B cell (primary cell): ENCODE results near the gene RANBP10. TPM values are rescaled to one million over a fixed set of nuclear protein-coding genes. Genes with fewer than 3 reads are reported as not detected.

Experiments
- ATAC-seq: fragments of 200-7000 bp; cut with Tn5 transposase; one replicate; pipeline ENCODE4 v1.10.0; 2021; ENCODE audit warnings: low read depth, mild to moderate bottlenecking, moderate number of reproducible peaks, moderate library complexity
- CTCF ChIA-PET: fragments of 350-600 bp; sonication (Branson Sonifier 250); formaldehyde crosslinking; loops from one replicate; lab custom pipeline; 2021; ENCODE audit warnings: antibody characterized with exemption, inconsistent platforms; lab: Charles Lee
- POLR2A ChIA-PET: fragments of 350-600 bp; sonication (Branson Sonifier 250); formaldehyde crosslinking; loops from one replicate; lab custom pipeline; 2021; ENCODE audit warnings: antibody characterized with exemption; lab: Charles Lee
- DNase-seq: peaks from one replicate; pipeline ENCODE4 v3.0.0; 2013
- H2AFZ ChIP-seq: 2 replicates; pipeline ENCODE4 v1.6.1; 2012; ENCODE audit warnings: mild to moderate bottlenecking, low read depth, low read length; ENCODE audit not compliant: insufficient read depth, poor library complexity, severe bottlenecking
- H3K27ac ChIP-seq, 2 donors: 1 replicate in 1 of 2; 2 replicates in 1 of 2; pipeline ENCODE4 v1.5.1; 2012 to 2013; ENCODE audit warnings: low read length in 2 of 2, mild to moderate bottlenecking in 2 of 2, moderate library complexity in 1 of 2
- H3K27me3 ChIP-seq, 4 experiments: fragments of 200-600 bp in 1 of 4; sonication (generic) in 1 of 4; replicated peaks in 1 of 4; 1 replicate in 2 of 4; 2 replicates in 2 of 4; pipeline versions ENCODE4 v1.6.1 to v1.7.0; 2013 to 2016; ENCODE audit warnings: low read length in 3 of 4, mild to moderate bottlenecking in 2 of 4, mixed read lengths in 1 of 4, moderate library complexity in 1 of 4; ENCODE audit not compliant: insufficient read depth in 4 of 4, control insufficient read depth in 3 of 4; ENCODE audit errors: control extremely low read depth in 1 of 4
- H3K36me3 ChIP-seq, 2 experiments: replicated peaks in 1 of 2; 1 replicate in 1 of 2; 2 replicates in 1 of 2; pipeline versions ENCODE4 v1.6.1 to v1.7.1; 2013; ENCODE audit warnings: low read length in 1 of 2; ENCODE audit not compliant: insufficient read depth in 2 of 2, control insufficient read depth in 1 of 2; ENCODE audit errors: control extremely low read depth in 1 of 2, extremely low read depth in 1 of 2
- H3K4me1 ChIP-seq, 2 donors: fragments of 200-600 bp in 1 of 2; sonication (generic) in 1 of 2; 1 replicate in 1 of 2; 2 replicates in 1 of 2; pipeline versions ENCODE4 v1.5.1 to v1.6.1; 2013 to 2017; ENCODE audit warnings: low read length in 2 of 2; ENCODE audit not compliant: control insufficient read depth in 2 of 2, insufficient read depth in 2 of 2
- H3K4me2 ChIP-seq: replicated peaks from 2 replicates; pipeline ENCODE3; 2012; ENCODE audit warnings: mild to moderate bottlenecking, low read depth, low read length; ENCODE audit not compliant: poor library complexity, severe bottlenecking
- H3K4me3 ChIP-seq, 5 experiments: fragments of 200-600 bp in 1 of 5; sonication (generic) in 1 of 5; 1 replicate in 3 of 5; 2 replicates in 2 of 5; pipeline versions ENCODE4 v1.5.1 to v1.7.0; 2011 to 2016; ENCODE audit warnings: low read length in 4 of 5, mild to moderate bottlenecking in 4 of 5, low read depth in 2 of 5, control low read depth in 1 of 5, moderate library complexity in 1 of 5; ENCODE audit not compliant: insufficient read depth in 1 of 5; ENCODE audit errors: control extremely low read depth in 1 of 5, extremely low read depth in 1 of 5
- H3K79me2 ChIP-seq: fragments of 200-600 bp; sonication (generic); one replicate; pipeline ENCODE4 v1.6.0; 2016; ENCODE audit warnings: low read length; ENCODE audit not compliant: control insufficient read depth, insufficient read depth
- H3K9ac ChIP-seq: fragments of 200-600 bp; sonication (generic); 2 replicates; pipeline ENCODE4 v1.6.1; 2017; ENCODE audit warnings: mild to moderate bottlenecking, low read length, moderate library complexity
- H3K9me3 ChIP-seq, 3 donors: one replicate each; pipeline versions ENCODE4 v1.6.1 to v1.7.1; 2013; ENCODE audit warnings: low read length in 2 of 3; ENCODE audit not compliant: control insufficient read depth in 2 of 3, insufficient read depth in 1 of 3; ENCODE audit errors: control extremely low read depth in 1 of 3
- H4K20me1 ChIP-seq: 2 replicates; pipeline ENCODE4 v1.6.0; 2012; ENCODE audit warnings: mild to moderate bottlenecking, low read length; ENCODE audit not compliant: insufficient read depth, control insufficient read depth, poor library complexity, severe bottlenecking
- H3K27ac Mint-ChIP-seq: one replicate; pipeline ENCODE4 v1.8.0; 2021; ENCODE audit warnings: mixed read lengths
- H3K27me3 Mint-ChIP-seq: one replicate; pipeline ENCODE4 v1.8.0; 2021; ENCODE audit warnings: mixed read lengths
- H3K4me1 Mint-ChIP-seq: one replicate; pipeline ENCODE4 v1.8.0; 2021; ENCODE audit warnings: mixed read lengths
- H3K4me3 Mint-ChIP-seq: one replicate; pipeline ENCODE4 v1.8.0; 2021; ENCODE audit warnings: mixed read lengths
- H3K9me3 Mint-ChIP-seq: one replicate; pipeline ENCODE4 v1.8.0; 2022; ENCODE audit warnings: mixed read lengths; ENCODE audit not compliant: insufficient read depth
- CTCF ChIP-seq: fragments of 200-600 bp; IDR thresholded peaks from one replicate; pipeline ENCODE4 v1.8.0; 2022; ENCODE audit warnings: antibody characterized with exemption, mild to moderate bottlenecking
- EZH2 ChIP-seq: IDR thresholded peaks from 2 replicates; pipeline ENCODE4 v1.6.1; 2012; ENCODE audit warnings: borderline replicate concordance, low read depth, mild to moderate bottlenecking, moderate library complexity, low read length; ENCODE audit not compliant: insufficient read depth, poor library complexity, severe bottlenecking
- WGBS: methylation state at CpG from one replicate; pipeline ENCODE4 v1.1.5; 2013; ENCODE audit warnings: missing lambda C conversion rate; ENCODE audit not compliant: insufficient coverage; 5-methylcytosine and 5-hydroxymethylcytosine counted together
- intact Hi-C: fragments of 100-400 bp; cut with micrococcal nuclease; formaldehyde crosslinking; loops from one replicate; pipeline ENCODE4 v1.10.0; 2022
- polyA plus RNA-seq: library from polyadenylated mRNA; depleted of rRNA; stranded (reverse); fragments of >200 nt; gene quantifications from 2 replicates; pipeline ENCODE4 v1.2.3, GENCODE V29; 2012
- total RNA-seq, 2 donors: library from RNA; stranded (reverse); fragments of 120-200 nt in 1 of 2; gene quantifications; 1 replicate in 1 of 2; 2 replicates in 1 of 2; pipeline versions ENCODE4 v1.2.3 to v1.2.4, GENCODE V29; 2013 to 2022

Gene RANBP10
- total and polyA plus RNA-seq, 2 donors (not counting 1 experiment from before 2014, with no cell fraction given): 29.0 to 32.2 TPM

- intact Hi-C loops: loop anchor here (1.0 to 10.0 kb wide), 13 partner anchors 10 to 431 kb away; partner anchors contain the start of genes AGRP, ATP6V0D1, C16orf86 and CTCF
- Histone ChIP-seq H3K4me2 (peak overlapping the region; percentile 92), H3K36me3 (peaks cover 4 to 8% of the 10 kb centered on the region in 2 experiments), H3K9ac (peak overlapping the region; percentile 86), H3K4me1 (peaks cover 47 to 58% of the 10 kb centered on the region in 2 donors), H3K27me3 (no peaks in the 10 kb centered on the region), H2AFZ (peak overlapping the region; percentile 90), H3K9me3 (peaks cover 0 to 2% (median 0%) of the 10 kb centered on the region in 3 donors), H4K20me1 (peaks cover 15% of the 10 kb centered on the region), H3K27ac (peak overlapping the region; percentile 78 to 80), H3K4me3 (peak overlapping the region; percentile 56 to 99 (median 92)), H3K79me2 (peaks cover 59% of the 10 kb centered on the region)
- TF ChIP-seq EZH2 (no peak), CTCF (no peak)
- H3K4me1 Mint-ChIP-seq: peaks cover 52% of the 10 kb centered on the region
- peak overlapping the region; percentile 84 for H3K27ac Mint-ChIP-seq
- no peaks in the 10 kb centered on the region for H3K9me3 Mint-ChIP-seq
- ATAC-seq: no peak
- ChIA-PET CTCF (interaction anchor here (1.0 to 2.7 kb wide), 7 partner anchors 9 to 259 kb away, joined by 3 to 48 read pairs (median 5); partner anchors contain the start of gene GFOD2), POLR2A (interaction anchor here (0.5 to 1.5 kb wide), 8 partner anchors 11 to 285 kb away, joined by 3 to 11 read pairs (median 4); partner anchors contain the start of gene NUTF2)
- peak overlapping the region; percentile 97 for H3K4me3 Mint-ChIP-seq
- no peak for DNase-seq
- H3K27me3 Mint-ChIP-seq: no peaks in the 10 kb centered on the region
- under 1% methylated on average over 26 of the region's 26 CpGs for WGBS
Measured at GRCh38 chr16:67805718-67806427, 487 bp downstream of the RANBP10 start.
